SK-N-SH treated with all-trans-retinoic acid at 6 μM for 48 hours (cell line): ENCODE data around the gene SCYGR8.

Source experiments
- ATAC-seq: fragments of 200-7000 bp; cut with Tn5 transposase; 3 replicates; pipeline ENCODE4 v1.9.1; 2020; ENCODE audit warnings: mild to moderate bottlenecking, moderate library complexity
- BACH2 ChIP-seq: fragments of 250-450 bp; sonication (Bioruptor Pico); IDR thresholded peaks from 2 replicates; pipeline ENCODE4 v1.9.0; 2021; ENCODE audit warnings: mild to moderate bottlenecking, borderline replicate concordance
- CSDC2 ChIP-seq: fragments of 250-450 bp; sonication (Bioruptor Pico); IDR thresholded peaks from 2 replicates; pipeline ENCODE4 v1.5.0; 2020; ENCODE audit warnings: mild to moderate bottlenecking, moderate library complexity
- ESRRG ChIP-seq: fragments of 250-450 bp; sonication (Bioruptor Pico); IDR thresholded peaks from 2 replicates; pipeline ENCODE4 v1.6.1; 2021; ENCODE audit warnings: mild to moderate bottlenecking
- GLIS3 ChIP-seq: fragments of 250-450 bp; sonication (Bioruptor Pico); IDR thresholded peaks from 2 replicates; pipeline ENCODE4 v1.5.0; 2020; ENCODE audit warnings: mild to moderate bottlenecking, moderate library complexity
- ISL1 ChIP-seq: fragments of 250-450 bp; sonication (Bioruptor Pico); IDR thresholded peaks from 2 replicates; pipeline ENCODE4 v2.1.2; 2022; ENCODE audit warnings: mild to moderate bottlenecking, moderate library complexity
- POU6F1 ChIP-seq: fragments of 250-450 bp; sonication (Bioruptor Pico); IDR thresholded peaks from 2 replicates; pipeline ENCODE4 v1.8.0; 2021; ENCODE audit warnings: low read depth, mild to moderate bottlenecking, moderate library complexity, borderline replicate concordance
- PPARA ChIP-seq: fragments of 250-450 bp; sonication (Bioruptor Pico); IDR thresholded peaks from 2 replicates; pipeline ENCODE4 v1.5.0; 2020; ENCODE audit warnings: mild to moderate bottlenecking, borderline replicate concordance
- RARB ChIP-seq: fragments of 250-450 bp; sonication (Bioruptor Pico); IDR thresholded peaks from 2 replicates; pipeline ENCODE4 v1.8.0; 2021; ENCODE audit warnings: mild to moderate bottlenecking, moderate library complexity
- SNAI2 ChIP-seq: fragments of 250-450 bp; sonication (Bioruptor Pico); IDR thresholded peaks from 2 replicates; pipeline ENCODE4 v1.5.0; 2020; ENCODE audit warnings: mild to moderate bottlenecking, moderate library complexity
- TCF4 ChIP-seq: fragments of 250-450 bp; sonication (Bioruptor Pico); IDR thresholded peaks from 2 replicates; pipeline ENCODE4 v1.8.0; 2021; ENCODE audit warnings: mild to moderate bottlenecking, moderate library complexity, borderline replicate concordance
- TOX ChIP-seq: fragments of 250-450 bp; sonication (Bioruptor Pico); IDR thresholded peaks from 2 replicates; pipeline ENCODE4 v1.8.0; 2021; ENCODE audit warnings: mild to moderate bottlenecking, moderate library complexity, borderline replicate concordance
- TSHZ2 ChIP-seq: fragments of 250-450 bp; sonication (Bioruptor Pico); IDR thresholded peaks from 2 replicates; pipeline ENCODE4 v1.5.0; 2020; ENCODE audit warnings: mild to moderate bottlenecking, moderate library complexity
- ZC3H10 ChIP-seq: fragments of 250-450 bp; sonication (Bioruptor Pico); IDR thresholded peaks from 2 replicates; pipeline ENCODE4 v1.5.1; 2021; ENCODE audit warnings: mild to moderate bottlenecking, moderate library complexity
- ZFP3 ChIP-seq: fragments of 250-450 bp; sonication (Bioruptor Pico); IDR thresholded peaks from 2 replicates; pipeline ENCODE4 v1.5.0; 2020; ENCODE audit warnings: mild to moderate bottlenecking, moderate library complexity
- ZFP30 ChIP-seq: fragments of 450-650 bp; formaldehyde crosslinking; IDR thresholded peaks from 2 replicates; pipeline ENCODE4 v1.5.0; 2022; ENCODE audit warnings: mild to moderate bottlenecking, moderate library complexity
- ZNF565 ChIP-seq: fragments of 450-650 bp; formaldehyde crosslinking; conservative IDR thresholded peaks from 2 replicates; pipeline ENCODE4 v1.5.0; 2020; ENCODE audit warnings: low read depth, mild to moderate bottlenecking, moderate library complexity
- ZNF70 ChIP-seq: fragments of 450-650 bp; formaldehyde crosslinking; IDR thresholded peaks from 2 replicates; pipeline ENCODE4 v1.5.0; 2020; ENCODE audit warnings: mild to moderate bottlenecking, moderate library complexity
- ZNF8 ChIP-seq: fragments of 450-650 bp; formaldehyde crosslinking; IDR thresholded peaks from 2 replicates; pipeline ENCODE4 v1.5.0; 2020; ENCODE audit warnings: mild to moderate bottlenecking, moderate library complexity
- TF ChIP-seq, protein P1 (sequence below): fragments of 250-450 bp; sonication (Bioruptor Pico); IDR thresholded peaks from 2 replicates; pipeline ENCODE4 v1.5.1; 2021; ENCODE audit warnings: mild to moderate bottlenecking, moderate library complexity
- TF ChIP-seq, protein P2 (sequence below): fragments of 250-450 bp; sonication (Bioruptor Pico); IDR thresholded peaks from 2 replicates; pipeline ENCODE4 v1.5.1; 2020; ENCODE audit warnings: low read depth, mild to moderate bottlenecking, moderate library complexity

Gene SCYGR8

DNA sequence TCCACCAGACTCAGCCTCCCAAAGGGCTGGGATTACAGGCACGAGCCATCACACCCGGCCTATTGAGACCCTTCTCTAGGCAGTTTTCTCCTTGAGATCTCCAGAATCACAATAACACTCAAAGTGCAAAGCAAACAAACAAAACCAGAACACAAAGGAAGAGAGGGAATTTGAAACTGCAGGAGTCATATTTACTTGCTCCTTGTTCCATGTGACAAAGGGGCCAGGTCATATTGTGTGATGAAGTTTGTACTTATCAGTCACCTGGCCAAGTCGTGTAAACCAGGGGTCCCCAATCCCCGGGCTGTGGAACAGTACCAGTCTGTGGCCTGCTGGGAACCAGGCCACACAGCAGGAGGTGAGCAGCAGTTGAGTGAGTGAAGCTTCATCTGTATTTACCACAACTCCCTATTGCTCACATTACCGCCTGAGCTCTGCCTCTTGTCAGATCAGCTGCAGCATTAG lies 26.5 kb downstream of the SCYGR8 start:
- no peak for ATAC-seq
- no peak for TF ChIP-seq TOX (CRISPR knock-in tag)
- TF ChIP-seq ZC3H10 (CRISPR knock-in tag) = no peak
- no peak for TF ChIP-seq ESRRG (CRISPR knock-in tag)
- TF ChIP-seq ISL1 (CRISPR knock-in tag) = no peak
- TF ChIP-seq, protein P1, sequence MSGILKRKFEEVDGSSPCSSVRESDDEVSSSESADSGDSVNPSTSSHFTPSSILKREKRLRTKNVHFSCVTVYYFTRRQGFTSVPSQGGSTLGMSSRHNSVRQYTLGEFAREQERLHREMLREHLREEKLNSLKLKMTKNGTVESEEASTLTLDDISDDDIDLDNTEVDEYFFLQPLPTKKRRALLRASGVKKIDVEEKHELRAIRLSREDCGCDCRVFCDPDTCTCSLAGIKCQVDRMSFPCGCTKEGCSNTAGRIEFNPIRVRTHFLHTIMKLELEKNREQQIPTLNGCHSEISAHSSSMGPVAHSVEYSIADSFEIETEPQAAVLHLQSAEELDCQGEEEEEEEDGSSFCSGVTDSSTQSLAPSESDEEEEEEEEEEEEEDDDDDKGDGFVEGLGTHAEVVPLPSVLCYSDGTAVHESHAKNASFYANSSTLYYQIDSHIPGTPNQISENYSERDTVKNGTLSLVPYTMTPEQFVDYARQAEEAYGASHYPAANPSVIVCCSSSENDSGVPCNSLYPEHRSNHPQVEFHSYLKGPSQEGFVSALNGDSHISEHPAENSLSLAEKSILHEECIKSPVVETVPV = no peak
- TF ChIP-seq GLIS3 (CRISPR knock-in tag) = no peak
- TF ChIP-seq ZFP30 = no peak
- no peak for TF ChIP-seq RARB (CRISPR knock-in tag)
- TF ChIP-seq BACH2 (CRISPR knock-in tag) = no peak
- TF ChIP-seq TSHZ2 (CRISPR knock-in tag) = no peak
- no peak for TF ChIP-seq ZNF8 (CRISPR knock-in tag)
- no peak for TF ChIP-seq TCF4 (CRISPR knock-in tag)
- TF ChIP-seq, protein P2, sequence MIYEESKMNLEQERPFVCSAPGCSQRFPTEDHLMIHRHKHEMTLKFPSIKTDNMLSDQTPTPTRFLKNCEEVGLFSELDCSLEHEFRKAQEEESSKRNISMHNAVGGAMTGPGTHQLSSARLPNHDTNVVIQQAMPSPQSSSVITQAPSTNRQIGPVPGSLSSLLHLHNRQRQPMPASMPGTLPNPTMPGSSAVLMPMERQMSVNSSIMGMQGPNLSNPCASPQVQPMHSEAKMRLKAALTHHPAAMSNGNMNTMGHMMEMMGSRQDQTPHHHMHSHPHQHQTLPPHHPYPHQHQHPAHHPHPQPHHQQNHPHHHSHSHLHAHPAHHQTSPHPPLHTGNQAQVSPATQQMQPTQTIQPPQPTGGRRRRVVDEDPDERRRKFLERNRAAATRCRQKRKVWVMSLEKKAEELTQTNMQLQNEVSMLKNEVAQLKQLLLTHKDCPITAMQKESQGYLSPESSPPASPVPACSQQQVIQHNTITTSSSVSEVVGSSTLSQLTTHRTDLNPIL (CRISPR knock-in tag) = no peak
- no peak for TF ChIP-seq ZNF70 (CRISPR knock-in tag)
- no peak for TF ChIP-seq ZNF565 (CRISPR knock-in tag)
- TF ChIP-seq PPARA = no peak

DNA sequence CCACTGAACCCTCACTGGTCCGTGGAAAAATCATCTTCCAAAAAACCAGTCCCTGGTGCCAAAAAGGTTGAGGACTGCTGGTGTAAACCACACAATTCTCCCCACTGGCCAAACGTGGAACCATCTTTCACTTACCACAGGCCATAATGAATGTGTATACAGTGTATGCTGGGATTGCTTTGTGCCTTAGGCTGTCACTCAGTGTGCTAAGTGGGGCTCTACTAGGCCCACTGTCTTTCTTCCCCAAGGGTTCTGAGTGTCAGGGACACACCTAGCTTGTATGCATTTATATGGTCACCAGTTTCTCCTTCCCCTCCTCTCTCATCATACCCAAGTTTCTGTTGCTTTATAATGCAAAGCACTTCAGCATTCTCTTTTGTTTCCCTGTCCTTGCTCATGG lies 27.2 kb downstream of the SCYGR8 start:
- TF ChIP-seq TOX (CRISPR knock-in tag) = no peak
- TF ChIP-seq ZFP30 = no peak
- TF ChIP-seq ISL1 (CRISPR knock-in tag) = no peak
- no peak for TF ChIP-seq CSDC2 (CRISPR knock-in tag)
- TF ChIP-seq PPARA = no peak
- TF ChIP-seq ESRRG (CRISPR knock-in tag) = no peak
- TF ChIP-seq ZFP3 = no peak
- ATAC-seq = 0 out of 3 replicates have a peak, but pooled peaks have one; percentile 30

- no peak for TF ChIP-seq POU6F1 (CRISPR knock-in tag)
- no peak for TF ChIP-seq TOX (CRISPR knock-in tag)
- TF ChIP-seq, protein P1 = no peak
- TF ChIP-seq SNAI2 (CRISPR knock-in tag) = no peak
- no peak for TF ChIP-seq RARB (CRISPR knock-in tag)
- no peak for TF ChIP-seq CSDC2 (CRISPR knock-in tag)
- ATAC-seq = 0 out of 3 replicates have a peak, but pooled peaks have one; percentile 44
These were observed 28.4 kb downstream of the SCYGR8 start for GRCh38 chr2:227774011-227774624.
